NCI-H526 treated with DMSO at 0.1 percent for 48 hours (cell line): ENCODE data around the gene RPP25.
"Not testable (repeated sequence)": the region's sequence is repeated elsewhere in the genome, so short reads cannot be mapped to it uniquely, and the experiment has no call there.

Source experiments
- DNase-seq: peaks from one replicate; lab custom pipeline; 2025; lab: John Stamatoyannopoulos, UW

Gene RPP25

DNA sequence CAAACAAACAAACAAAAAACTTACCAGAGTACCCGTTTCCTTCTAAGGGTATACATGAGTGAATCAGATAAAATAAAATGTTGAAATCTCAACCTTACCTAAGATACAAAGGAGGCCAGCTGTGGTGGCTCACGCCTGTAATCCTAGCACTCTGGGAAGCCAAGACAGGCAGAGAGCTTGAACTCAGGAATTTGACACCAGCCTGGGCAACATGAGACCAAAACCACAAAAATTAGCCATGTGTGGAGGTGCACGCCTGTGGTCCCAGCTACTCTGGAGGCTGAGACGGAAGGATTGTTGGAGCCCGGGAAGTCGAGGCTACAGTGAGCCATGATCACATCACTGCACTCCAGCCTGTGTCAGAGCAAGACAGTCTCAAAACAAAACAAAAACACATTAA lies 38.9 kb downstream of the RPP25 start:
- DNase-seq, result no peak

GRCh38 chr15:74913799-74914198 lies 42.8 kb downstream of the RPP25 start:
- not testable (repeated sequence) for DNase-seq

GRCh38 chr15:74913041-74913440 lies 43.5 kb downstream of the RPP25 start:
- DNase-seq, result no peak

- no peak for DNase-seq
These were observed 47.9 kb downstream of the RPP25 start for GRCh38 chr15:74908635-74909034.

- no peak for DNase-seq
These were observed 49.3 kb downstream of the RPP25 start for GRCh38 chr15:74907163-74907870.

DNA sequence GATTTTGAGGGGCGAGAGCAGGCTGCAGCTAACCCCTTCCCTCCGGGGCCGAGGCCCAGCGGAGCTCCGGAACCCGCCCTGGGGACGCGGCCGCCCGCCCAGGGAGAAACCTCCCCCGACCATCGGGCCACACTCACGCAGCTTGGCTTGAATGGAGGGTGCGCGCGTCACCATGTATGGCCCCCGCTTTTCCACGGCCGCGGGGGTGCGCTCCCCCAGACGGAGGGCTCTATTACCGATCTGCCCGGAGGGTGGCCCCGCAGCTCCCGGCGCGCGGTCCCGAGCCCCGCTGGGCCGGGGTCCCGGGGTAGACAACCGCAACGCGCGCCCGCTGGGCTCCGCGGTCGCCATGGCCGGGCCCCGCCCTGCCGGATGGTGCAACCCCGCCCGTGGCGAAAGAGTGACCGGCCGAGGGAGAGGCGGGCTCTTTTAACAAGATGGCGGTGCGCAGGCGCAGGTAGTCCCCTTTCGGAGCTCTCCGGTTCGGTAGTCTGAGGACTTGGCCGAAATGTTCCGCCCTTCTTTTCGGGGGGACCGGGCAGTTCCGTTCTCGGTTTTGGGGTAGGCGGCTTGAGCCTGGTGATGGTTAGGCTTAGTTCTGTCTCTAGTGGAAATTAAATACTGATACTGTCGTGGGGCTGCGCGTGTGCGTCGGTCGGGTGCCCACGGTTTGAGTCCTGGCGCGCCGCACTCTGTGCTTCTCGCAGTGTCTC lies 50.0 kb downstream of the RPP25 start, which contains the start of gene FAM219B:
Gene FAM219B, minus strand, starts transcription at position 402 of the 713 bp plus-strand sequence. Its CDS starts 51 bp downstream, at position 351.
- peak; percentile 64 for DNase-seq

DNA sequence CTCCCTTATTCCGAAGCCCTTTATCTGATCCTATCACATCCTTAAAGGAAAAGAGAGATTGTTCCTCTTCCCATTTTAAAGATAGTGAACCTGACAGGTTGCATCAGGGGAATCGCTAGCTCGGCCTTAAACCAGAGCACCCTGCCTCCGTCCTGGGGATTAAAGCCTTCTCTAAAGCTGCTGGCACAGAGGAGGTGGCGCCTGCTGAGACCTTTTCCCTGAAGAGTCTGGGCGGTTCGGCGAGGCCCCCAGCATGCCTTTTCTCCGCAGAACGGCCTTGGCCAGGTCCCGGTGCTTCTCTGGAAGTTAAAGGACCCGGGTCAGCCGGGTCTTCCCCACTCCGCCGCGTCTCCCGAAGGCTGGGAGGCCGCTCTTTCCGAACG lies 50.5 kb downstream of the RPP25 start:
- peak; percentile 23 for DNase-seq
